A549 treated with dexamethasone at 1 μM for 4 hours (cell line): ENCODE results near the gene ATP10D. TPM values are rescaled to one million over a fixed set of nuclear protein-coding genes. Genes with fewer than 3 reads are reported as not detected.

Experiments used
- total RNA-seq: library from RNA; stranded (reverse); fragments of 200-300 nt; extraction: Qiagen RNA extraction; gene quantifications from 5 replicates; pipeline ENCODE4 v1.2.3, GENCODE V29; 2022

Gene ATP10D
- 2.0 to 3.7 TPM (median 2.6 TPM) in 5 replicates for total RNA-seq

DNA sequence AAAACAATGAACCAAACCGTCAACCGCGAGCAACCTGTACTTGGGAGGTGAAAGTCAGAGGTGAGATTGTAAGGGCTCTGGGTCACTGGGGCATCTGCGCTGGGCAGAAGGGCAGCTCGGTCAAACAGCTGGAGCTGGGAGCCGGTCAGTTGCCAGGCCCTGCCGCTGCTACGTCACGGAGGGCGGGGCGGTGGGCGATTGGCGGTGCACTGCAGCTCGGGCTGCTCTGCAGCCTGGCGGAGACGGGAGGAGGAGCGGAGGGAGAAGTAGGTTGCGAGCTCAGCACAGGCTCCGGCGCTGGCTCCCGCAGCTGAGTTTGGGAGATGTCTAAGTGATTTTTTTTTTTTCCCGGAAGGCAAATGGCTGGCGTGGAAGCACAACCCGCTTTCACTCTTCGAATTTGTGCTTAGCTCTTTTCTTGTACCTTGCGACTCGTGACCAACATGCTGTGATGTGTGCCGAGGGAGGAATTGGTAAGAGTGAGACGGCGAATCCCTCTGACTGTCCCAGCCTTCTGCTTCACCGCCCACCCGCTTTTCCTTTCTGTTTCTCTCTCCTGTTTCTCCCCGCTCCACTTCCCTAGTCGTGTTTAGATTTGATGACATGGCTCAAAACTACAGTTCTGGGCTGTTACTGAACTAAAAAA is at the start of gene ATP10D:
Gene ATP10D, plus strand, starts transcription at position 229 of the 646 bp plus-strand sequence. CDS start 27,266 bp downstream, outside the sequence.

GRCh38 chr4:47463235-47463956 is 21.7 kb upstream of the ATP10D start, which contains the start of gene COMMD8:
TSS of gene COMMD8 (minus strand) at chr4:47463702. CDS start at chr4:47463651, 51 bp downstream.

Other genes starting within 250 kb of the ATP10D start
- gene COMMD8, start 21.6 kb upstream of the ATP10D start, total RNA-seq = 9.6 to 13.2 TPM (median 10.2 TPM) in 5 replicates